SU-DHL-6 (cell line): ENCODE data around the gene SVIL.

ENCODE experiments used
- EZH2phosphoT487 ChIP-seq: fragments of 200-600 bp; sonication (generic), shearing (Covaris generic); conservative IDR thresholded peaks from 2 replicates; pipeline ENCODE4 v1.6.1; 2018; ENCODE audit warnings: mild to moderate bottlenecking, antibody characterized with exemption, low read length, moderate library complexity, mixed read lengths
- TF ChIP-seq, protein P1 (sequence below): fragments of 200-600 bp; sonication (generic); IDR thresholded peaks from one replicate; pipeline ENCODE4 v1.5.1; 2017; ENCODE audit warnings: antibody characterized with exemption, mild to moderate bottlenecking, low read length, moderate library complexity; ENCODE audit not compliant: insufficient read depth, poor library complexity, severe bottlenecking

DNA sequence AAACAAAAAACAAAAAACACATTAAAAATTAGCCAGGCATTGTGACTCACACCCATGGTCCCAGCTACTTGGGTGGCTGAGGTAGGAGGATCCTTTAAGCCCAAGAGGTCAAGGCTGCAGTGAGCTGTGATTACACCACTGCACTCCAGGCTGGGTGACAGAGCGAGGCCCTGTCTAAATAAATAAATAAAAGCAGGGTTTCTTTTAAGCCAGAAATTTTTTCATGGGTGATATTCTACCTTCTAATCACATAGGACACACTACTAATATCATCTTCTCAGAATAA is 14.2 kb upstream of the SVIL start:
- TF ChIP-seq, protein P1, sequence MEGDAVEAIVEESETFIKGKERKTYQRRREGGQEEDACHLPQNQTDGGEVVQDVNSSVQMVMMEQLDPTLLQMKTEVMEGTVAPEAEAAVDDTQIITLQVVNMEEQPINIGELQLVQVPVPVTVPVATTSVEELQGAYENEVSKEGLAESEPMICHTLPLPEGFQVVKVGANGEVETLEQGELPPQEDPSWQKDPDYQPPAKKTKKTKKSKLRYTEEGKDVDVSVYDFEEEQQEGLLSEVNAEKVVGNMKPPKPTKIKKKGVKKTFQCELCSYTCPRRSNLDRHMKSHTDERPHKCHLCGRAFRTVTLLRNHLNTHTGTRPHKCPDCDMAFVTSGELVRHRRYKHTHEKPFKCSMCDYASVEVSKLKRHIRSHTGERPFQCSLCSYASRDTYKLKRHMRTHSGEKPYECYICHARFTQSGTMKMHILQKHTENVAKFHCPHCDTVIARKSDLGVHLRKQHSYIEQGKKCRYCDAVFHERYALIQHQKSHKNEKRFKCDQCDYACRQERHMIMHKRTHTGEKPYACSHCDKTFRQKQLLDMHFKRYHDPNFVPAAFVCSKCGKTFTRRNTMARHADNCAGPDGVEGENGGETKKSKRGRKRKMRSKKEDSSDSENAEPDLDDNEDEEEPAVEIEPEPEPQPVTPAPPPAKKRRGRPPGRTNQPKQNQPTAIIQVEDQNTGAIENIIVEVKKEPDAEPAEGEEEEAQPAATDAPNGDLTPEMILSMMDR: no peak
- TF ChIP-seq EZH2phosphoT487: no peak
